Tibial nerve (tissue), 4 donors: ENCODE results near the gene KIF1A.

Experiments
- CTCF ChIP-seq, 5 experiments: fragments of 200-600 bp in 3 of 5; fragments of 450-650 bp in 2 of 5; sonication (generic) in 3 of 5; IDR thresholded peaks; one replicate each; pipeline ENCODE4 v1.5.1; 2016 to 2019; ENCODE audit warnings: antibody characterized with exemption in 5 of 5, mild to moderate bottlenecking in 3 of 5, moderate library complexity in 2 of 5
- EP300 ChIP-seq, 2 donors: sonication (generic); formaldehyde crosslinking; IDR thresholded peaks; one replicate each; pipeline ENCODE4 v1.6.1; 2017; ENCODE audit warnings: antibody characterized with exemption in 2 of 2, mild to moderate bottlenecking in 1 of 2

- TF ChIP-seq CTCF (IDR thresholded peaks at IDR 0.05) (no peak), EP300 (IDR thresholded peaks at IDR 0.05) (no peak)
These were observed 27.0 kb upstream of the KIF1A start for GRCh38 chr2:240846873-240847595.
